Measurements from ENCODE around the gene TGFA. TPM values are rescaled to one million over a fixed set of nuclear protein-coding genes. Genes with fewer than 3 reads are reported as not detected.
A peak's percentile ranks its signal among the peaks of the same experiment; 100 is the strongest.

TGFA gene
- total RNA-seq (2021) (2.5 to 3.0 TPM (median 2.7 TPM) in 3 replicates), Bru-seq, nascent RNA (percentile 38 among the genes with signal in this experiment)
- long read RNA-seq, experiment 1, full-length matches to known transcripts: 8 of 10 reads
- long read RNA-seq, experiment 1, partial matches to known transcripts: 1 of 10 reads
- long read RNA-seq, experiment 1, other reads (novel, unspliced or antisense): 1 of 10 reads
- long read RNA-seq, experiment 2, partial matches to known transcripts: 0 of 1 reads
- long read RNA-seq, experiment 2, other reads (novel, unspliced or antisense): 1 of 1 reads
- long read RNA-seq, experiment 3: 0 reads

GRCh38 chr2:70553584-70554337 is at the start of gene TGFA:
TSS of gene TGFA (minus strand) at chr2:70553826. CDS start at chr2:70553767, 59 bp downstream.
- peaks cover 91% of the 10 kb centered on the region for H3K27me3 Mint-ChIP-seq (ENCODE audit: low read depth)
- CTCF ChIA-PET: interaction anchor here (0.7 to 2.7 kb wide), 8 partner anchors 64 to 250 kb away, joined by 3 to 10 read pairs (median 4); partner anchors contain the start of gene ADD2
- TF ChIP-seq ZNF423 (CRISPR knock-in tag; IDR thresholded peaks at IDR 0.05) (peak; percentile 37; the same call in 1 of the 2 replicates), GABPB1 (CRISPR knock-in tag; IDR thresholded peaks at IDR 0.05) (peak; percentile 52; the same call in 1 of the 2 replicates), MYBL2 (CRISPR knock-in tag; IDR thresholded peaks at IDR 0.05) (0 out of 2 replicates have a peak, but pooled peaks have one; percentile 56), ELF4 (CRISPR knock-in tag; IDR thresholded peaks at IDR 0.05; ENCODE audit: low read depth) (no peak), E2F5 (CRISPR knock-in tag; IDR thresholded peaks at IDR 0.05) (0 out of 2 replicates have a peak, but pooled peaks have one; percentile 1), USF1 (CRISPR knock-in tag; IDR thresholded peaks at IDR 0.05) (0 out of 2 replicates have a peak, but pooled peaks have one; percentile 11), HMGXB4 (CRISPR knock-in tag; IDR thresholded peaks at IDR 0.05) (peak; percentile 61), RORB (CRISPR knock-in tag; IDR thresholded peaks at IDR 0.05) (no peak), SP1 (CRISPR knock-in tag; conservative IDR thresholded peaks at IDR 0.05) (peak; percentile 47; the same call in 1 of the 2 replicates), ERG (CRISPR knock-in tag; IDR thresholded peaks at IDR 0.05) (no peak)
- no peaks in the 10 kb centered on the region for H3K9me3 Mint-ChIP-seq
- H3K4me1 Mint-ChIP-seq: peaks cover 19% of the 10 kb centered on the region
- ATAC-seq (peak; percentile 87), DNase-seq (ENCODE audit: low spot score) (peak; percentile 87)
- peak within 1 kb of the TSS; percentile 81 for H3K4me3 Mint-ChIP-seq
- H3K27ac Mint-ChIP-seq: no peak within 1 kb of the TSS
- POLR2A ChIA-PET: no interaction called here
- no peaks in the 10 kb centered on the region for H3K36me3 Mint-ChIP-seq

- peaks cover 16% of the 10 kb centered on the region for H3K9me3 Mint-ChIP-seq
- H3K4me1 Mint-ChIP-seq: no peaks in the 10 kb centered on the region
- TF ChIP-seq HMGA2 (CRISPR knock-in tag; IDR thresholded peaks at IDR 0.05) (no peak), NFE2L1 (CRISPR knock-in tag; IDR thresholded peaks at IDR 0.05) (no peak), STAT6 (CRISPR knock-in tag; conservative IDR thresholded peaks at IDR 0.05; ENCODE audit: low read depth) (no peak), GABPB1 (CRISPR knock-in tag; IDR thresholded peaks at IDR 0.05) (no peak), FOXJ3 (CRISPR knock-in tag; IDR thresholded peaks at IDR 0.05; ENCODE audit: borderline replicate concordance) (no peak), ZNF396 (CRISPR knock-in tag; IDR thresholded peaks at IDR 0.05; ENCODE audit: borderline replicate concordance) (no peak)
- peaks cover 6% of the 10 kb centered on the region for H3K36me3 Mint-ChIP-seq
- no peak for ATAC-seq
- H3K27ac Mint-ChIP-seq: no peak overlapping the region
- H3K27me3 Mint-ChIP-seq (ENCODE audit: low read depth): peaks cover 11% of the 10 kb centered on the region
- DNase-seq (ENCODE audit: low spot score): no peak
- ChIA-PET POLR2A (no interaction called here), CTCF (no interaction called here)
- no peak overlapping the region for H3K4me3 Mint-ChIP-seq
These were observed 49.4 kb upstream of the TGFA start for GRCh38 chr2:70603066-70603465.

All from WTC11 (cell line).